Endothelial cell of umbilical vein (primary cell): ENCODE measurements around the gene PLEKHG5.

Experiments used
- CTCF ChIP-seq, 2 donors: IDR thresholded peaks; 1 replicate in 1 of 2; 2 replicates in 1 of 2; pipeline ENCODE4 v1.5.1; 2011; ENCODE audit warnings: low read length in 2 of 2, mild to moderate bottlenecking in 2 of 2, moderate library complexity in 2 of 2, control low read depth in 1 of 2, inconsistent platforms in 1 of 2, low read depth in 1 of 2; ENCODE audit not compliant: insufficient read depth in 1 of 2; ENCODE audit errors: extremely low read depth in 1 of 2
- POLR2A ChIP-seq: IDR thresholded peaks from 2 replicates; pipeline ENCODE4 v1.6.1; 2012; ENCODE audit warnings: low read depth, mild to moderate bottlenecking, control low read depth, low read length
- POLR2AphosphoS5 ChIP-seq: IDR thresholded peaks from 2 replicates; pipeline ENCODE4 v1.6.1; 2012; ENCODE audit warnings: low read depth, mild to moderate bottlenecking, control low read depth, low read length, moderate library complexity; ENCODE audit not compliant: insufficient read depth

GRCh38 chr1:6419397-6419803 is 72.1 kb downstream of the PLEKHG5 start:
- TF ChIP-seq CTCF (IDR thresholded peaks at IDR 0.05; ENCODE audit: extremely low read depth in 1 of 2, insufficient read depth in 1 of 2, low read depth in 1 of 2, low read length in 2 of 2) (no peak), POLR2A (no peak), POLR2AphosphoS5 (no peak)
